Stomach smooth muscle (tissue), 2 donors: ENCODE measurements around the gene CYP2D6.
"Not testable (repeated sequence)": the region's sequence is repeated elsewhere in the genome, so short reads cannot be mapped to it uniquely, and the experiment has no call there.

Experiments used
- H3K27ac ChIP-seq: one replicate; pipeline ENCODE4 v1.7.0; 2013; ENCODE audit warnings: mild to moderate bottlenecking, low read length, inconsistent platforms
- H3K27me3 ChIP-seq, 2 donors: one replicate each; pipeline ENCODE4 v1.7.0; 2013; ENCODE audit warnings: low read length in 2 of 2; ENCODE audit not compliant: insufficient read depth in 2 of 2, control insufficient read depth in 1 of 2
- H3K36me3 ChIP-seq, 2 donors: one replicate each; pipeline ENCODE4 v1.7.0; 2013; ENCODE audit warnings: low read length in 2 of 2; ENCODE audit not compliant: control insufficient read depth in 2 of 2, insufficient read depth in 2 of 2
- H3K4me1 ChIP-seq: one replicate; pipeline ENCODE4 v1.7.0; 2013; ENCODE audit warnings: low read length; ENCODE audit not compliant: control insufficient read depth, insufficient read depth
- H3K4me3 ChIP-seq, 2 donors: one replicate each; pipeline ENCODE4 v1.7.0; 2013; ENCODE audit warnings: low read length in 2 of 2
- H3K9ac ChIP-seq, 2 donors: one replicate each; pipeline ENCODE4 v1.7.0; 2013; ENCODE audit warnings: low read length in 2 of 2, mild to moderate bottlenecking in 1 of 2
- H3K9me3 ChIP-seq, 2 donors: one replicate each; pipeline ENCODE4 v1.7.0; 2013; ENCODE audit warnings: low read length in 2 of 2; ENCODE audit not compliant: control insufficient read depth in 2 of 2
- donor health status: healthy.
- donor health status: Pancreatic carcinoma.

The CYP2D6 gene

DNA sequence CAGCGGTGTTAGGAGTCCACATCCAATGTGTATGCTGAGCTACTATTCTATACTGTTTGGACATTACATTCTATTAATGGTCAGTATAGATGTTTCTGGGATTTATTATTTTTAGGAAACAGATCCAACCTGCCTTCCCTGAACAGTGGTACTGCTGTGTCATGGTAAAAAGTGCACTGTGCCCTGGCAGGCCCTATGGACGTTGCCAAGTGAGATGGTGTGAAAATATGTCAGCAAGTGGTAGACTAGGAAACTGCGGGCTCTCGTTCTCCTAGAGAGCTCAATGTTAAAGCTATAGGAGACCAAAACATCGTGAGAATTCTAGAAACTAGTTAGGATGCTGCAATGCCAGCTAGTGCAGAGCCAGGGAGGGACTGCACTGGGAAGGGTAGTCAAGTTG, 26.0 kb upstream of the CYP2D6 start:
- Histone ChIP-seq H3K9ac (no peak overlapping the region), H3K4me1 (no peaks in the 10 kb centered on the region), H3K27me3 (no peaks in the 10 kb centered on the region), H3K9me3 (no peaks in the 10 kb centered on the region), H3K27ac (no peak overlapping the region), H3K4me3 (no peak overlapping the region), H3K36me3 (peaks cover 3 to 13% of the 10 kb centered on the region in 2 donors)

- no peaks in the 10 kb centered on the region for H3K27me3 ChIP-seq
- no peak overlapping the region for H3K27ac ChIP-seq
- H3K9ac ChIP-seq = no peak overlapping the region
- H3K36me3 ChIP-seq = peaks cover 0 to 13% of the 10 kb centered on the region in 2 donors
- H3K4me1 ChIP-seq = no peaks in the 10 kb centered on the region
- H3K9me3 ChIP-seq = no peaks in the 10 kb centered on the region
- H3K4me3 ChIP-seq = no peak overlapping the region
These were observed 25.5 kb upstream of the CYP2D6 start for GRCh38 chr22:42156121-42156520.

- no peaks in the 10 kb centered on the region for H3K9me3 ChIP-seq
- no peaks in the 10 kb centered on the region for H3K4me1 ChIP-seq
- H3K9ac ChIP-seq = no peak overlapping the region
- H3K4me3 ChIP-seq = no peak overlapping the region
- H3K27ac ChIP-seq = no peak overlapping the region
- H3K36me3 ChIP-seq = peaks cover 0 to 13% of the 10 kb centered on the region in 2 donors
- no peaks in the 10 kb centered on the region for H3K27me3 ChIP-seq
These were observed 24.5 kb upstream of the CYP2D6 start for GRCh38 chr22:42155053-42155543.

- Histone ChIP-seq H3K9ac (no peak overlapping the region), H3K36me3 (peaks cover 0 to 13% of the 10 kb centered on the region in 2 donors), H3K9me3 (no peaks in the 10 kb centered on the region), H3K4me1 (no peaks in the 10 kb centered on the region), H3K4me3 (no peak overlapping the region), H3K27ac (no peak overlapping the region), H3K27me3 (no peaks in the 10 kb centered on the region)
These were observed 23.9 kb upstream of the CYP2D6 start for GRCh38 chr22:42154293-42155052.

DNA sequence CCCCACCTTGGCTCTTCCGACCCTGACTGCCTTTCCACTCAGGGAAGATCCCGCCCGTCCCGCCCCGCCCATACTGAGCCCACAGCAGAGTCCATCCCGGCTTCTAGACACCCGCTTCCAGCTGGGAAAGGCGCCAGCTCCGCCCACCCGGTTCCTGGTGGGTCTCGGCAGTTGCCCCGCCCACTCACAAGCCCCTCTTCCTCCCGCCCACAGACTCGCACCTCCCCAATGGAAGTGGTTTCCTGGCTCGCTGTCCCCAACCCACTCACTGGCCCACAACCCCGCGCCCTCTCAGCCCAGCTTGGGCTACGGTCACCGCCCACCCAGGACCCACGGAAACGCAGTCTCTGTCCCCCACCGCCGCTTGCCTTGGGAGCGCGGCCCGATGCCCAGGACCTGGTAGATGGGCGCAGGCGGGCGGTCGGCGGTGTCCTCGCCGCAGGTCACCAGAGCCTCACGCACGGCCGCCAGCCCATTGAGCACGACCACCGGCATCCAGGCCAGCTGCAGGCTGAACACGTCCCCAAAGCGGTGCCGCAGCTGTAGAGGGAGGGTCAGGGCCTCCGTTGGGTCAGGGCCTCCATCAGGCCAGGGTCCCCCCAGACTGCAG, 22.2 kb upstream of the CYP2D6 start:
- no peaks in the 10 kb centered on the region for H3K27me3 ChIP-seq
- H3K27ac ChIP-seq = no peak overlapping the region
- H3K4me1 ChIP-seq = no peaks in the 10 kb centered on the region
- no peaks in the 10 kb centered on the region for H3K9me3 ChIP-seq
- no peak overlapping the region for H3K4me3 ChIP-seq
- H3K9ac ChIP-seq = no peak overlapping the region
- peaks cover 0 to 15% of the 10 kb centered on the region in 2 donors for H3K36me3 ChIP-seq

DNA sequence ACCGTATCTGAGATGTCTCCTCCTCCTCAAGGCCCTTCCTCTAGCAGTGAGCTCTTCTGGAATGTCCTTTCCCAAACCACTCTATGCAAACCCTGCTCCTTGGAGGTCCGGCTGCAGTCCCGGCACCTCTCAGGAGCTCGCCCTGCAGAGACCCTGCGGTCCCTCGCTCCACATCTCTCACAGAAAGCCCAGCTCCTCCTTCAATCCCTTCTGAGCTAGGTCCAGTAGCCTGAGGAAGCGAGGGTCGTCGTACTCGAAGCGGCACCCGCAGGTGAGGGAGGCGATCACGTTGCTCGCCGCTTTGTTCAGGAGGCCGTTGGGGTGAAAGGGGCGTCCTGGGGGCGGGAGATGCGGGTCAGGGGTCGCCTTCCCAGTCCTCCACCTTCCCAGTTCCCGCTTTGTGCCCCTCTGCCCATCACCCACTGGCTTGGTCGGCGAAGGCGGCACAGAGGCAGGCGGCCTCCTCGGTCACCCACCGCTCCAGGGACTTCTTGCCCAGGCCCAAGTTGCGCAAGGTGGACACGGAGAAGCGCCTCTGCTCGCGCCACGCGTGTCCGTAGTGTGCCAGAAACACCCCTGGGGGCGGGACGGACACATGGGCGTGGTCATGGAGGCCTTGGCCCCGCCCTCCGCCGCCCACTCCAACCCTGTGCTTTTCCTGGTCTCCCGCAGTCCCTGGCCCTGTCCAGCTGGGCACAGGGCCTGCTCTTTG, 21.5 kb upstream of the CYP2D6 start:
- Histone ChIP-seq H3K9ac (no peak overlapping the region), H3K36me3 (peaks cover 0 to 15% of the 10 kb centered on the region in 2 donors), H3K4me1 (no peaks in the 10 kb centered on the region), H3K27ac (no peak overlapping the region), H3K4me3 (no peak overlapping the region), H3K9me3 (no peaks in the 10 kb centered on the region), H3K27me3 (no peaks in the 10 kb centered on the region)

DNA sequence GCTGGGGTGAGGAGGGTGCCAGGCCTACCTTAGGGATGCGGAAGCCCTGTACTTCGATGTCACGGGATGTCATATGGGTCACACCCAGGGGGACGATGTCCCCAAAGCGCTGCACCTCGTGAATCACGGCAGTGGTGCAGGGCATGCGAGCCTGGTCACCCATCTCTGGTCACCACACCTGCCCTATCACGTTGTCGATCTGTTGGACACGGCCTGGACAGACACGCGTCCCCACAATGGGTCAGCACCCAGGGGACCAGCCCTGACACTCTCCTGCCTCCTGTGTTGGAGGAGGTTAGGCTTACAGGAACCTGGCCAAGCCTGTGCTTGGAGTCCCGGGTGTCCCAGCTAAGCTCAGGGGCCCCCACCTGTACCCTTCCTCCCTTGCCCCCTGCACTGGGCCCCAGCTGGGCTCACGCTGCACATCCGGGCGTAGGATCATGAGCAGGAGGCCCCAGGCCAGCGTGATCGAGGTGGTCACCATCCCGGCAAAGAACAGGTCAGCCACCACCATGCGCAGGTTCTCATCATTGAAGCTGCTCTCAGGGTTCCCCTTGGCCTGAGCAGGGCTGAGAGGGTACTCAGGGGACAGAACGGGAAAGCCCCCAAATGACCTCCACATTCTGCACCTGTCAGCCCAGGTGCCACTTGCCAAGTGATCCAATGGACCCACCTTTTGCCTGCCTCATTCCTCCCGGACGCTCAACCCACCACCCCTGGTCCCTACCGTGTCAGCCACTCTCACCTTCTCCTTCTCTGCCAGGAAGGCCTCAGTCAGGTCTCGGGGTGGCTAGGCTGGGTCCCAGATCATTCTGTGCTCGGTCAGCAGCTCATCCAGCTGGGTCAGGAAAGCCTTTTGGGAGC, 20.3 kb upstream of the CYP2D6 start:
- Histone ChIP-seq H3K4me1 (no peaks in the 10 kb centered on the region), H3K36me3 (peaks cover 0 to 12% of the 10 kb centered on the region in 2 donors), H3K9me3 (no peaks in the 10 kb centered on the region), H3K27ac (no peak overlapping the region), H3K4me3 (no peak overlapping the region), H3K27me3 (no peaks in the 10 kb centered on the region), H3K9ac (no peak overlapping the region)

GRCh38 chr22:42149798-42150197, 19.2 kb upstream of the CYP2D6 start:
- H3K36me3 ChIP-seq, H3K9me3 ChIP-seq, H3K27me3 ChIP-seq, H3K27ac ChIP-seq, H3K4me1 ChIP-seq, H3K4me3 ChIP-seq, H3K9ac ChIP-seq: not testable (repeated sequence)

GRCh38 chr22:42145175-42145574, 14.6 kb upstream of the CYP2D6 start:
- H3K9me3 ChIP-seq = no peaks in the 10 kb centered on the region
- no peak overlapping the region for H3K9ac ChIP-seq
- H3K4me1 ChIP-seq = no peaks in the 10 kb centered on the region
- H3K36me3 ChIP-seq = peaks cover 0 to 2% of the 10 kb centered on the region in 2 donors
- H3K27ac ChIP-seq = no peak overlapping the region
- H3K27me3 ChIP-seq = no peaks in the 10 kb centered on the region
- H3K4me3 ChIP-seq = no peak overlapping the region
